T-helper 1 cell (primary cell): ENCODE data around the gene ALDH1L2.
"Not testable (repeated sequence)": the region's sequence is repeated elsewhere in the genome, so short reads cannot be mapped to it uniquely, and the experiment has no call there.

Experiments used
- DNase-seq, 5 donors: peaks; one replicate each; pipeline ENCODE4 v3.0.0-alpha.2; 2012 to 2020
- total RNA-seq, 4 donors: gene quantifications; one replicate each; lab custom pipeline; 2026; lab: John Stamatoyannopoulos, UW

Gene ALDH1L2
- total RNA-seq: 0.39 to 1.4 (median 1.1) reads per million in 4 donors

GRCh38 chr12:105084251-105085250, at the start of gene ALDH1L2:
Gene ALDH1L2 (minus strand): TSS chr12:105084458. CDS start chr12:105084436, 22 bp downstream.
- peak; percentile 15 to 67 (median 19) for DNase-seq

- DNase-seq: no peak
These were observed 36.3 kb upstream of the ALDH1L2 start for GRCh38 chr12:105120551-105120950.

DNA sequence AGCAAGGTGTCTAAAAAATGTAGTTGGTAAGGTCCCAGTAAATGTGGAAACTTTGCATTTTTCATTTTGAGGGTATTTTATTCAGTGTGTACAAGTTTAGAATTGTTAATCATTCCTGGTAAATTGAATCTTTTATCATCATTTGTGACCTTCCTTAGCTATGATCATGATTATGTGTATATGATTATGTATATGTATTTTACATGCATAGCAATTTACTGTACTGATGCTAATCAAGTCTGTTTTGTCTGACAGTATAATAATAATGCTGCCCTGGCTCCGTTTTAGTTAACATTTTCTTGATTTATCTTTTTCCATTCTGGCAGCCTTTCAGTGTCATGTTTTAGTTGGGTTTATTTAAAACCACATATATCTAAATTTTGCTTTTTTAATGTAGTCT, 32.7 kb upstream of the ALDH1L2 start:
- no peak for DNase-seq

DNA sequence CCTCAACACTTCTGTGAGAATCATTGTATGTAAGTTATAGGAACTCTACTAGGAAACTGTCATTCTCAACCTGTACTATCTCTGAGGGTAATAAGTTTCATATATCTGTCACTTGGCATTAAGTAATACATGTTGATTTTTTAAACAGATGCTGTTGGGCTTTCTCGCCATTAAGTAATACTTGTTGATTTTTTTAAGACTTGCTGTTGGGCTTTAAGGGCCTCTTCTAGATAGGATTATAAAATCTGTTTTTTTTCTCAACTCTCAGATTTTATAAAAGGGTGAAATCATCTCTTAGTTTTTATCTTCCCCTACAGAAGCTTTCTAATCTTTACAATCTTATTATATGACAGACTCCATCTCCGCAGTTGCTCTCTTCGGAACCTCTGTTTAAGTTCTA, 28.8 kb upstream of the ALDH1L2 start:
- no peak for DNase-seq

- no peak for DNase-seq
These were observed 26.6 kb upstream of the ALDH1L2 start for GRCh38 chr12:105110851-105111250.

GRCh38 chr12:105109465-105110212, 25.4 kb upstream of the ALDH1L2 start:
- peak in 1 of 5 donors; percentile 55 for DNase-seq

DNA sequence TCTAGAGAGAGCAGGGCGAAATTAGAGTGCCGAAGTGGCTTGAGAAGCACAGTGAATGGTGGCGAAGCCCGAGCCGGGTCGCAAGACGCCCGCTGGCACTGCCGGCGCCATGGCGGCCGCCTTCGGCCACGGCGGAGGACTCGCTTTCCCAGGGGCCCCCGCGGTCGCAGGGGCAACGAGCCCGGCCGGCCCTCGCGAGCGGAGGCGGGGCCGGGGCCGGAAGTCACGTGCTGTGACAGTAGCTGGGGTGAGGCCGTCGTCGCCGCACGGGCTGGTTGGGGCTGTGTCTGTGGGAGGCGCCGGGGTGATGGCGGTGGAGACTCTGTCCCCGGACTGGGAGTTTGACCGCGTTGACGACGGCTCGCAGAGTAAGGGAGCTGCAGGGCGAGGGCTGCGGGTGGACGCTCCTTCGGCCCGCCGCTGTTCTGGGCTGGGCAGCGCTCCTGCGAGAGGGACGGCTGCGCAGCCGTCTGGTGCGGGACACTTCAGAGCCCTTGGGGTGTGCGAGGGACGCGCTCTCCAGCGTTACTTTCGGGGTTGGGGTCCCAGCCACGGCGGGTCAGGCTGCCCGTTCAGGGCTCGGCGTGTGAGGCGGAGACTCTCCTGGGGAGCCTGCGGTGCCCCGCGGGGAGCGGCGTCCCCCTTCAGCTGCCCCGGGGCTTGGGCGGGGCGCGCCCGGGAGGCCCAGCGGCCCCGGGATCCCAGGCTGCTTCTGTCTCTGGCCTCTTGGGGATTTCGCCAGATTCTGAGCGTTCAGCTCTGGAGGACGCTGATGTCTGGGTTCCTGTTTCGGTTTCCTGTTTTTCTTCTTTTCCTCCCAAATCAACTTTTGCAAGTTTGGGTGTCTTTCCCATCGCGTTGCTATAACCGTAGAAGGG, 23.5 kb upstream of the ALDH1L2 start, which contains the start of gene WASHC4:
Gene WASHC4, plus strand, starts transcription at position 238 of the 878 bp plus-strand sequence. Its CDS starts 70 bp downstream, at position 308.
- peak; percentile 87 to 94 (median 91) for DNase-seq

DNA sequence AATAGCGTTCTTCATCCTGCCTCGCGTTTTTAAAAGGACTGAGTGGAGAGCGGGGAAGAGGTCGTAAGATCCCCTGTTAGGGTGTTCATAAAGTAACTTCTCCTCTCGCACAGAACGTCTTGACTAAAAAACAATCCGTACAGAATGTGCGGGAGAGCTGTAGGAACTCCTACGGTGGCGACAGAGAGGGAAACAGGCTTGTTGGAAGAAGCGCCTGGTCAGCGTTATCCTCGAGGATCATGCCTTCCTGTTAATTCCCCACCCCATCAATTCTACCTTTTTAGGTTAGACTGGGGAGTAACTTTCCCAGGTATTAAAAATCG, 22.9 kb upstream of the ALDH1L2 start:
- no peak for DNase-seq

- no peak for DNase-seq
These were observed 22.4 kb upstream of the ALDH1L2 start for GRCh38 chr12:105106621-105107020.

- DNase-seq: no peak
These were observed 20.5 kb upstream of the ALDH1L2 start for GRCh38 chr12:105104762-105105161.

- no peak for DNase-seq
These were observed 18.4 kb upstream of the ALDH1L2 start for GRCh38 chr12:105102673-105103072.

DNA sequence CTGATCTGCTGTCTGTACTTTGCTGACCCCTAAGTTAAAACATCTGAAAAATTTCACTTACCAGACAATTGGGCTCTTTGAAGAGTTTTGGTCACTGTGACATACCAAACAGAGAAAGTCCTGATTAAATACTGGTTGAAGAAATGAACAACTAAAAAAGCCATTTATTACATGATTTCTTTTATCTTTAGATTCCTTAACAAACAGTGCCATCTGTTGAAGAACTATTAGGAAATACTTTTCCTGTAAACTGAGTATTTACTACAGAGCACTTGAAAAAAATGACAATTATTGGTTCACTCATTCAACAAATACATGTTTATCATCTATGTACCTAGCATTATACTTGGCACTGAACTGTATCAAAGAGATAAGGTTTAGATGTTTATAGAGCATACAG, 16.7 kb upstream of the ALDH1L2 start:
- no peak for DNase-seq

DNA sequence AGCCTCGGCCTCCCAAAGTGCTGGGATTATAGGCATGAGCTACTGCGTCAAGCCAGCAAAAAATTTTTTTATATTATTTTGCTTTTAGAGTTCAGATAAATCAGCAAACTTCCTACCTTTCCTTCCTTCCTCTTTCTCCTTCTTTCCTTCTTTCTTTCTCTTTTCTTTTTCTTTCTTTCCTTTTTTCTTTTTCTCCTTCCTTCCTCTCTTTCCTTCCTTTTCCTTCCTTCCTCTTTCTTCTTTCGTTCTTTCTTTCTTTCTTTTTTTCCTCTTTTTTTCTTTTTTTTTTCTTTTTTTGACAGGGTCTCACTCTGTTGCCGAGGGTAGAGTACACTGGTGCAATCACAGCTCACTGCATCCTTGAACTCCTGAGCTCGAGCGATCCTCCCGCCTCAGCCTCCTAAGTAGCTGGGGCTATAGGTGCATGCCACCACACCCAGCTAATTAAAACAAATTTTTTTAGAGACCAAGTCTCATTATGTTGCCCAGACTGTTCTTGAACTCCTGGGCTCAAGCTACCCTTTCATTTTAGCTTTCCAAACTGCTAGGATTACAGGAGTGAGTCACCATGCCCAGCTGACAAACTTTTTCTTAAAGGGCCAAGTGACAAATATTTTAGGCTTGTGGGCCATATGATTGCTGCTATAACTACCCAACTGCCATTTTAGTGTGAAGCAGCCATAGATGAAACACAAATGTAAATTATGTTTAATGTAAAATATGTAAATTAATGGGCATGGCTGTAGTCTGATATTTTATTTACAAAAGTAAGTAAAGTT, 16.1 kb upstream of the ALDH1L2 start:
- no peak for DNase-seq

GRCh38 chr12:105099356-105099755, 15.1 kb upstream of the ALDH1L2 start:
- no peak for DNase-seq

GRCh38 chr12:105095338-105095737, 11.1 kb upstream of the ALDH1L2 start:
- not testable (repeated sequence) for DNase-seq

DNA sequence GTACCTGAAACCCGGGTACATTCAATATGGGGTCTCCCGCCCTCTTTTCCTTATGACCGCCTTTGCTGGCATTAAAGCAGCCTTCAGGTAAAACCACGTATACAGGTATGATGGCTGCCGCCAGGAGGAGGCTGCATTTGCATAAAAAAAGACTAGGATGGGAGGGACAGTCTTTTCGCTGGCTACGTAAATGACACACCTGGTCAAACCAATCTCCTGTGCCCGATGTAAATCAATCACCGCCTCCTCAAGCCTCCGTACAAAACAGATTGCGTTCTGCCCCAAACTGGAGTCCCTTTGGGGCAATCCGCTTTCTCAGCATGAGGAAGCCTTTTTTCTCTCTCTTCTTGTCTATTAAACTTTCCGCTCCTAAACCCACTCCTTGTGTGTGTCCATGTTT, 8.1 kb upstream of the ALDH1L2 start:
- no peak for DNase-seq

- DNase-seq: no peak
These were observed 7.4 kb upstream of the ALDH1L2 start for GRCh38 chr12:105091476-105092206.

- no peak for DNase-seq
These were observed 6.1 kb upstream of the ALDH1L2 start for GRCh38 chr12:105090361-105090760.

DNA sequence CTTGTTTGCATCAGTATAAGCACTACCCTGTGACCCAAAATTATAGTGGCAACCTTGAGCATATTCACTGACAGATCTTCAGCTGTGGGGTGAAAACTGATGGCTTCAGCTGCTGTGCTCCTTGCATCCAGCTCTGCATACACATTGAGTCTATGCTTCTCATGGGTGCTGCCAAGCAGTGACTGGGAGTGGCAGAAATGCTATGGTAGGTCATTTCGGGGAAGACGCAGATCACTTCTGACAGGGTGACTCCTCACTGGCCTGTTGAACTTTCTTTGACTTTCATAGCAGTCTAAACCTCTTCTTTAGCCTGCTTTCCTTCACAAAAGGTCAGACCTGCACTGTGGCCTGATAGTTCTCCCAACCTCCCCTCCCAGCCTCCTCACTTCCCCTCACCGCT, 5.6 kb upstream of the ALDH1L2 start:
- no peak for DNase-seq

DNA sequence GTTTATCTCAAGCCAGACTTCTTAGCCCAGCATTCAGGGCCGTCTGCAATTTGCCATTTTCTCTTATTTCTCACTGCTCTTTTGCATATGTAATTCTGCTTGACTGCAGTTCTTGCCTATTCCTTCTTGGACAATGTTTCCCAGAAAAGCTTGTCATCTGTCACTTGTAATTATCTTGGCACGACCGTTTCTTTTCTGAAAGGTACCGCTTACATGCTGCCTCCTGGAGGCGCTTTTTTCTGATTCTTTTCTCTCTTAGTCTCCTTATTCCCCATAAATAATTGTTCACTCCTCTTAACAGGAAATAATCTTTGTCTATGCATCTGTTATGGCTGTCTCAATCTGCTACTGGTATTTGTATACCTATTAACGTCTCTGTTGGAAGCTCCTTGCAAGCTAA, 1.2 kb upstream of the ALDH1L2 start:
- no peak for DNase-seq

DNA sequence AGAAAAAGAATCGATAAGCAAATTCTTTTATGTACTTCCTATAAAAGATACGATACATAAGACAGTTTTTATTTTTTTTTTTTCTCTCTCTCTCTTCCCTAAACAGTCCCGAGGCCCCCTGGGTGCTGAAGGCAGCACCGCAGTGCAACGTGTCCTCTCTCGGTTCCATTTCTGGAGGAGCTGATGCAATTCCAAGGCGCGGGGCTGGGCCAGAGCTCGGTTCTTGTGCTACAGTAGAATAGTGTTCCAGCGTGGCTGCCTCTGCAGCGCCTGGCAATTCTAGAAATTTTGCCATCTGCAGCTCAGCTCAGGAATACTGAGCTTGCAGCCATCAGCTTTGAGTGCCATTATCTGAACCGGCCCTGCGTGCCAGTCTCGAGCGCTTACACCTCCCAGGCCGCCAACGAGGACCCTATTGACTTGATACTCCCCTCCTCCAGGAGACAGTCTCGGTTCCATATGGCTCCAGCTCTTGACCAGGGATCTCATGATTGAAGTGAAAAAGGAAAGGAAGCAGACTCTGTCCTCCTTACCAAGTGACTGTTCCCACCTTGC, 630 bp downstream of the ALDH1L2 start:
- DNase-seq: no peak
